Esophagus squamous epithelium (tissue), 5 donors: ENCODE results near the gene NAV2. TPM values are rescaled to one million over a fixed set of nuclear protein-coding genes. Genes with fewer than 3 reads are reported as not detected.

Experiments used
- DNase-seq: peaks from one replicate; lab custom pipeline; 2025; lab: John Stamatoyannopoulos, UW
- H3K27ac ChIP-seq, 4 donors: fragments of 200-600 bp; sonication (generic); one replicate each; pipeline ENCODE4 v1.5.1; 2016 to 2019; ENCODE audit warnings: mild to moderate bottlenecking in 1 of 4
- H3K27me3 ChIP-seq, 4 donors: fragments of 200-600 bp; sonication (generic); 1 replicate in 3 of 4; 2 replicates in 1 of 4; pipeline versions ENCODE4 v1.5.1 to v1.6.0; 2017 to 2021; ENCODE audit warnings: antibody characterized with exemption in 1 of 4
- H3K36me3 ChIP-seq, 3 donors: fragments of 200-600 bp; sonication (generic); one replicate each; pipeline ENCODE4 v1.5.1; 2016 to 2019
- H3K4me1 ChIP-seq, 3 donors: fragments of 200-600 bp; sonication (generic); one replicate each; pipeline ENCODE4 v1.5.1; 2017 to 2019
- H3K4me3 ChIP-seq, 4 donors: fragments of 200-600 bp; sonication (generic); 1 replicate in 3 of 4; 2 replicates in 1 of 4; pipeline ENCODE4 v1.5.1; 2016 to 2019; ENCODE audit warnings: mild to moderate bottlenecking in 2 of 4, moderate library complexity in 1 of 4
- H3K9me3 ChIP-seq, 3 donors: fragments of 200-600 bp; sonication (generic); one replicate each; pipeline ENCODE4 v1.5.1; 2016 to 2019
- CTCF ChIP-seq, 6 experiments: fragments of 450-650 bp in 4 of 6; fragments of 200-600 bp in 2 of 6; sonication (generic) in 2 of 6; IDR thresholded peaks; one replicate each; pipeline ENCODE4 v1.5.1; 2016 to 2019; ENCODE audit warnings: antibody characterized with exemption in 6 of 6, mild to moderate bottlenecking in 4 of 6, moderate library complexity in 4 of 6
- POLR2A ChIP-seq, 4 donors: fragments of 450-650 bp; IDR thresholded peaks; one replicate each; pipeline ENCODE4 v1.6.1; 2017; ENCODE audit warnings: antibody characterized with exemption in 4 of 4, mild to moderate bottlenecking in 4 of 4, moderate library complexity in 3 of 4
- WGBS, 2 donors: methylation state at CpG; one replicate each; pipeline ENCODE4 v1.1.5; 2018; 5-methylcytosine and 5-hydroxymethylcytosine counted together
- intact Hi-C: fragments of 100-400 bp; cut with DNase I; formaldehyde crosslinking; loops from one replicate; pipeline ENCODE4 v1.15.0; 2022
- total RNA-seq, 4 donors: library from RNA; depleted of rRNA; stranded (reverse); fragments of >200 nt; gene quantifications; one replicate each; pipeline ENCODE4 v1.1.0, GENCODE V29; 2016
- donor health status: DM: yes; HTN: yes; CAD: no.

NAV2 gene
- total RNA-seq, 4 donors from 2014 or later = 4.9 to 19.1 (median 14.6) TPM

DNA sequence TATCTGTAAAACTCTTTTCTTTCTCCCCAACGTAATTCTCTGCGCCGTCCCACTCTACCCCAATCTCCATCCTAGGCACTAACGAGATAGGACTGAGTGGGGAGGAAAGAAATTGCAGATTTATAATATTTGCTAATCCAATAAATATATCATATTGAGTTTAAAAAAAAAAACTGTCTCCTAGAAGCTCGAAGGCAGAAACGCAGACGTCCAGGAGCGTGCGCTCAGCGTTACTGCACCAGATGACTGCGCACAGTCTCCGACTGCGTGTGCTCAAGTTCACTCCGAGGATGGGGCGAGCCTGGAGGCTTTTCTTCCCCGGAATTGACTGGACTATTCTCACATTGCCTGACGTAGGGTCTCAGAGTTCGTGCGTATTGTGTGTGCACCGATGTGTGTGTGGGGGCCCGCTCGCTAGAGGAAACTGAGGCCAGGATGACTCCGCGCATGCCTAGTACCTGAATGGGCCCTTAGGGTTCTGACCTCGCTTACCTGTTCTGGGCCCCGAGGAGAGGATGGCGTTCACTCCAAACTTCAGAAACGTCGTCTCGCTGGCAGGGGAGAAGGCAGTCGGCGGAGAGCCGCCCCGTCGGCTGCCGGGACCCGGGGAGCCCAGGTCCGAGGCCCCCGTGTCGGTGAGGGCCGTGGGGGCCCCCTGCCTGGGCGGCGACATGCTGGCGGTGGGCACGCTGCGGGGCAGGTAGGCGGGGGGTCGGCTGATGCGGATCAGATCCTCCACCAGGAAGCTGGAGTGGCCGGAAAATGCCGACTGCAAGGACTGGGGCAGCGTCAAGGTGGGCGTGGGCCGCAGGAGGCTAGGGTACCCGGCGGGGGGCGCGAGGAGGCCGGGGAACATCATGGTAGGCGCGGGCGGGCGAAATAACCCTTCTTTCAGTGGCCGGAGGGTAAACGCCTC is 447.1 kb downstream of the NAV2 start:
- intact Hi-C loops = no loop called here
- H3K4me1 ChIP-seq = peaks cover 27 to 51% (median 28%) of the 10 kb centered on the region in 3 donors
- H3K27me3 ChIP-seq = peaks cover 50 to 100% (median 80%) of the 10 kb centered on the region in 4 donors
- no peaks in the 10 kb centered on the region for H3K9me3 ChIP-seq
- H3K27ac ChIP-seq = no peak overlapping the region
- 11 to 18% methylated on average over 19 to 41 of the region's 65 CpGs for WGBS, 2 donors
- DNase-seq = no peak
- no peak overlapping the region for H3K4me3 ChIP-seq
- TF ChIP-seq CTCF (IDR thresholded peaks at IDR 0.05) = no peak
- no peak for TF ChIP-seq POLR2A (IDR thresholded peaks at IDR 0.05)
- H3K36me3 ChIP-seq = no peaks in the 10 kb centered on the region

DNA sequence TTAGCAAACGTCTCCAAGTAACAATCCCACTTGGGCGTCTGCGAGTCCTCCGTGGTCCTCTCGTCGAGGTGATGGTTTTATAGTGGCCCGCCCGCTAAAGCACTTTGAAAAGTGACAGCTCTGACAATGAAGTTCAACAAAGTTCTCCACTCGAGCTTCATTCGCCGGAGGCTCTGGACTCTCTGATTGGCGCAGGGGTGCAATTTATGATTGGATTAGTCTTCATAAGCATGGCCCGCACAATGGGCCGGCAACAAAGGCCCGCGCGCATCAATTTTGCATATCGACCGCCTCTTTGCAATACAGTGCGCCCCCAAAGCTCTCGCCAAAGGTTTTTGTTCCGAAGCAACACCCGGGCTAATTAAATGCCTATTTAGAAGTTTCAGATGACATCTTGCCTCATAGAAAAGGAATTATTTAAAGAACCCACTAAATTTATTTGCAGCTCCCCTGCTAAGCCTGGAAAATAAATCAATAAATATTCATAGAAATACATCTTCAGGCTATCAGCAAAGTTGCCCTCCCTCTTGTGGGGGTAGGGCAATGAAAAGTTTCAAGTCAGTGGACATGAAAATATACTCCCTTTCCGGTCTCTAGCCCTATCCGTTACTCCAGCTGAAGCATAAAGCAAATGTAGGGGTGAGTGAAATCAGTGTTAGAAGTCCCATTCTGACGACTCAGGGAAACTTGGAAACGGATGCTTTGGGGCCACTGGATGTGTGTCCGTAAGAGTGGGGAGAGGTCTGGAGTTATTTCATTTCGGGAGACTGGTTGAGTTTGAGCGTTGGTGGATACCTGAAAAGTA is 448.0 kb downstream of the NAV2 start, which contains the start of gene DBX1:
Gene DBX1, minus strand, starts transcription at position 51 of the 805 bp plus-strand sequence. CDS start 151 bp downstream, outside the sequence.
- TF ChIP-seq CTCF (IDR thresholded peaks at IDR 0.05) (no peak), POLR2A (IDR thresholded peaks at IDR 0.05) (no peak)

DNA sequence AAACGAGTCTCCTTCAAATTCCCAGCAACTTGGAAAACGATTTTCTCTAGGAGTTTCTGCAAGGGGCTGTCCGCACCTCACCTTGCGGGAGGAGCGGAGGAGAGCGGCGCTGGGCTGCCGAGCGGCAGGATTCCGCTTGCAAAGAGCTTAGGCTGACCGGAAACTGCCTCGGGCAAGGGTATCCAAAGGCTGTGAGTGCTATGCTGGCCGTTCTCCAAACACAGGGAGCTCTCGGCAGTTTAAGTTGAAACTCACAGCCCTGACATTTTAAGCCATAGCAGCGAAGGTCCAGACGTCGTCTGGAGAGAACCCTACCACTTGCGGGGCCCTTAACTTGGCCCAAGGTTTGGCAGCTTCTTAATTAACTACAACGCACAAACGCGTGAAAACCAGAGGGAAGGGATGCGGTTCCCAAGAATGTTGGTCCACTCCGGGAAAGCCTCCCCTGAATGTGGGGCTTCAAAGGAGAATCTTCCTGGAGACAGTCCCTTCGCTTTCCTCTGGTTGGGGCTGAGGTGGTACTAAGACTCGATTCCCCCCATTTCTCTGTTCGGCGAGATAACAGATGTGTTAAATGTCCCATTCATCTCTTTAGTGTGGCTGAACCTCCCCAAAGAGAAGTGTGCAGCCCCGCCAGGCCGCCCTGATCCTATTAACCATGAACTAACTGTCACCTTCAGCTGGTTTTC is 448.7 kb downstream of the NAV2 start:
- H3K9me3 ChIP-seq = no peaks in the 10 kb centered on the region
- no peaks in the 10 kb centered on the region for H3K36me3 ChIP-seq
- TF ChIP-seq POLR2A (IDR thresholded peaks at IDR 0.05) = no peak
- TF ChIP-seq CTCF (IDR thresholded peaks at IDR 0.05) = no peak
- WGBS, 2 donors = 10 to 13% methylated on average over 17 to 28 of the region's 29 CpGs
- no peak for DNase-seq
- intact Hi-C loops = no loop called here
- H3K4me1 ChIP-seq = peaks cover 23 to 47% (median 25%) of the 10 kb centered on the region in 3 donors
- no peak overlapping the region for H3K4me3 ChIP-seq
- H3K27ac ChIP-seq = no peak overlapping the region
- H3K27me3 ChIP-seq = peaks cover 42 to 100% (median 70%) of the 10 kb centered on the region in 4 donors

More for the DNA sequence above, 448.0 kb downstream of the NAV2 start, which contains the start of gene DBX1:
- H3K4me3 ChIP-seq = no peak within 1 kb of the TSS
- intact Hi-C loops = no loop called here
- no peak within 1 kb of the TSS for H3K27ac ChIP-seq
- no peaks in the 10 kb centered on the region for H3K9me3 ChIP-seq
- no peaks in the 10 kb centered on the region for H3K36me3 ChIP-seq
- no peak for DNase-seq
- H3K27me3 ChIP-seq = peaks cover 49 to 100% (median 77%) of the 10 kb centered on the region in 4 donors
- 12 to 14% methylated on average over 23 to 28 of the region's 30 CpGs for WGBS, 2 donors
- peaks cover 27 to 51% (median 28%) of the 10 kb centered on the region in 3 donors for H3K4me1 ChIP-seq

DNA sequence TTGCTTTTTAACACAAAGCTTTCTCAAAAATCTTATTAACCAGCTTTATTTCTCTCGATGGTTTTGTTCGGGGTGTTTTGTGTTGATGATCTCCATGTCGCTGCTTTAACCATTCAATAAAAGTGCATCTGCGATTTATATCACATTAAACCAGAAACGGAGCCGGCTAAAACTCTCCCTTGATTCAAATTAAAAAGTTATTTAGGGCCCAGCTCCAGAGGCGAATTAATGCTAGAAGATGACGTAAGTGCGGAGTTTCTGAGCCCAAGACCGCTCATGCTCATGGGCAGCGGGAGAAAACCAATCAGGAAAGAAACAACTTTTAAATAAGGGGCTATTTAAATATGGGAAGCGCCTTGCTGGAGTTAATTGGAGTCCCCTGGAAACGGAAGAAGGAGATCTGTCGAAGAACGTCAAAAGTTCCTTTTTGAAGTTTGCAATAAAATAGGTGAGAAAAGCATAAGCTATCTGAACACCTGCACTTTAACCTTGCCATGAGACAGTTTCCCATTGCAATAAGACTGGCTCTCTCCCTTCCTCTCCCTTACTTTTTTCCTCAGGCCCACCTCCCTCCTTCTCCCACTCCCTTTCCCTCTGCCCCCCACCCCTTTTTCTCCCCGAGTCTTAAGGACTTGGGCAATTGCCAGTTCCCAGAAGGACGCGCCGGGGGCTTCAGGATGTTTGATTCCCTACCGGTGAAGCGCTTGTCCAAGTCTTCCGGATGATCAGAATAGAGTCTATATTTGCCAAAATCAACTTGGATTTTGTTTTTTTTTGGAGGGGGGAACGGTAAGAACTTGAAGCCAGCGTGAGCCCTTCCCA is 449.5 kb downstream of the NAV2 start:
- H3K36me3 ChIP-seq = no peaks in the 10 kb centered on the region
- H3K4me1 ChIP-seq = peaks cover 15 to 40% (median 17%) of the 10 kb centered on the region in 3 donors
- intact Hi-C loops = no loop called here
- H3K4me3 ChIP-seq = no peak overlapping the region
- H3K27ac ChIP-seq = no peak overlapping the region
- H3K27me3 ChIP-seq = peaks cover 34 to 100% (median 63%) of the 10 kb centered on the region in 4 donors
- H3K9me3 ChIP-seq = no peaks in the 10 kb centered on the region
- 6 to 10% methylated on average over 21 to 24 of the region's 24 CpGs for WGBS, 2 donors
- TF ChIP-seq CTCF (IDR thresholded peaks at IDR 0.05) = no peak
- no peak for TF ChIP-seq POLR2A (IDR thresholded peaks at IDR 0.05)
- no peak for DNase-seq
